GM21515 (cell line): Measurements from ENCODE around the gene CCDC88A.
"Not testable (repeated sequence)": the region's sequence is repeated elsewhere in the genome, so short reads cannot be mapped to it uniquely, and the experiment has no call there.

Experiments used
- ATAC-seq: cut with Tn5 transposase; IDR thresholded peaks from one replicate; pipeline ENCODE4 v1.9.1; 2021; ENCODE audit not compliant: unreplicated experiment

The CCDC88A gene

DNA sequence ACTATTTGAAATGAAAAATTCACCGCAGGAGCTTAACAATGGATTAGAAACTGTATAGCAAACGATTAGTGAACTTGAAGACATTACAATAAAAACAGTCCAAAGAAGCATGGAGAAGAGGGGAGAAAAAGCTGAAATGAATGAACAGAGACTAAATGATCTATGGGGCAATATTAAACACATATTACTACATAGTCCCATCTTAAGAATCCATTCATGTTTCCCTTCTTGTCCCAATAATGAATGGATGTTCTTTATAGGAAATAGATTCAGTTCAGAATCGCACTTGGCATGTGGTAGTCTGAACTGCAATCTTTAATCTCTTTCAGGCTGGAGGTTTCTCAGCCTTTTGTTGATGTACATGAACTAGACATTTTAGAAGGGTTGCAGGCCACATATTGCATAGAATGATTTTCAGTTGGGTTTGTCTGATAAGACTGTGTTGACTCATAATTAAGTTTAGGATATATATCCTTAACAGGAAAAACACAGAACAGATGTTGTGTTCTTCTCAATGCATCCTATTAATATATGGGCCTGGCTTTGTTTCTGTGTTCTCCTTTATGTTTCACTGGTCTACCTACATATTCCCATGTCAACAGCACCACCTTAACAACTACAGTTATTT is 27.9 kb downstream of the CCDC88A start:
- ATAC-seq = no peak

DNA sequence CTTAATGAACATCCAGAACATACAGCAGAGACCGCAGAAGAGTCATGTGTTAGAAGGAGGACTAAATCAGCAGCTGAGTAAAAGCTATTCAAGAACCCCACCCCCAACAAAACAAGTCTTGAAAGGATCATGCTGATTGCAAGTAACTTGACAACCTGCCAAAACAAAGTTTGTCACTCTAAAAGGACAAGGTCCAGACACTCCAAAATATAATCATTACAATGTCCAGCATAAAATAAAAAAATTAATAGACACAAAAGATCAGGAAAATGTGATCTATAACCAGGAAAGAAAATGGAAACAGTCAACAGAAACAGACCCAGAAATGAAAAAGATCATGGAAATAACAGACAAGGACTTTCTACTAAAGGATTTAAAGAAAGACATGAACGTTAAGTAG is 28.5 kb downstream of the CCDC88A start:
- ATAC-seq = no peak

DNA sequence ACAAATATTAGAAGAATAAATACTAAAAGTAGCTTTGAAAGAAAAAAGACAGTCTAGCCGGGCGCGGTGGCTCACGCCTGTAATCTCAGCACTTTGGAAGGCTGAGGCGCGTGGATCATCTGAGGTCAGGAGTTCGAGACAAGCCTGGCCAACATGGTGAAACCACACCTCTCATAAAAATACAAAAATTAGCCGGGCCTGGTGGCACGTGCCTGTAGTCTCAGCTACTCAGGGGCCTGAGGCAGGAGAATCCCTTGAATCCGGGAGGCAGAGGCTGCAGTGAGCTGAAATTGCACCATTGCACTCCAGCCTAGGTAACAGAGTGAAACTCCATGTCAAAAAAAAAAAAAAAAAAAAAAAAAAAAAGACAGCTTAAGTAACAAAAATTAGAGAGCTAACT is 34.1 kb downstream of the CCDC88A start:
- not testable (repeated sequence) for ATAC-seq

DNA sequence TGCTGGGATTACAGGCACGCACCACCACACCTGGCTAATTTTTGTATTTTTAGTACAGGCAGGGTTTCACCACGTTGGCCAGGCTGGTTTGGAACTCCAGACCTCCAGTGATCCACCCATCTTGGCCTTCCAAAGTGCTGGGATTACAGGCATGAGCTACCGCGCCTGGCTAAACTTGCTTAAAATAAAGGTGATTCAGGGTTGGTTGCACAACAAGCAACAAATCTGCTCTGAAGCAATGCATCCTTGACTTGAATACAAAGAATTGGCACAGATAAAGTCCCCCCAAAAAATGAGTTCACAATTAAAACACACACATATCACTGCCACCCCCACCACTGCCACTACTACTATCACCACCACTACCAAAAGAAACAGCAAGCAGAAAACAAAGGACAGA is 34.9 kb downstream of the CCDC88A start:
- ATAC-seq = no peak

DNA sequence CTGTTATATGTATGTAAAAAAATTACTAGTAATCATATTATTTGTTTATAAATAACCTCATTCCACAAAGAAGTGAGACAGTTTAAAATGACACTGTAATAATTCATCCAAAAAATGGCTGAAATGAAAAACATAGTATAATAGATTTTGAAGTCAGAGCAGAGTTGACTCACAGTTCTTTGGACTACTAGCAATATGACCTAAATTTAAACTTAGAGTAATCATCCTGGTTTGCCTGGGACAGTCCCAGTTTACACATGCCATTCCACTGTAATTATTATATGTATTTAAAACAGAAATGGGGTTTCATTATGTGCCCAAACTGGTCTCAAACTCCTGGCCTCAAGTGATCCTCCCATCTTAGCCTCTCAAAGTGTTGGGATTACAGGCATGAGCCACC is 48.3 kb downstream of the CCDC88A start:
- no peak for ATAC-seq

DNA sequence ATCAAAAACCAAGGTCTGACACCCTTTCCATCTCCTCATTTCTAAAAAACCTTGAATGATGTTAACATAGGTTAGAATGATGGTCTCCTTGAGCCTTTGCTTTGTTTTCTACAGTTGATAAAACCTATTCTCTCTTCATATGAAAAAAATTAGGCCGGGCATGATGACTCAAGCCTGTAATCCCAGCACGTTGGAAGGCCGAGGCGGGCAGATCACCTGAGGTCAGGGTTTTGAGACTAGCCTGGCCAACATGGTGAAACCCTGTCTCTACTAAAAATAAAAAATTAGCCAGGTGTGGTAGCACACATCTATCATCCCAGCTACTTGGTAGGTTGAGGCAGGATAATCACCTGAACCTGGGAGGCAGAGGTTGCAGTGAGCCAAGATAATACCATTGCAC is 49.4 kb downstream of the CCDC88A start:
- no peak for ATAC-seq

DNA sequence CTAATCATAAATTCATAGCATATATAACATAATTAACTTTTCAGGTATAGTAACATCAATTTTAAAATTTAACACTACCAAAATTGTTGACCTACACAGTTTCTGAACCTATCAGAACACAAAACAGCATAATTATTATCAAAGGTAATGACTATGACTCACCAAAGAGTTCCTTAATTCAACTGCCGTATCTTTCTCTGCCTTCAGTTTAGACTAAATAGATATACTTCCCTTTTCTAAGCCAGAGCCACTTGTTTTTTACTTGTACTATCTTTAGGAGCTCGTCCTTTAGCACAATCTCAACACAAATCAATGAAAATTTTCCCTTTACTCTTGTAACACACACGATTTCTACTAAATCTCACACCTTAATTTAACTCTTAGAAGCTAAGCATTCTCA is 54.4 kb downstream of the CCDC88A start:
- no peak for ATAC-seq

DNA sequence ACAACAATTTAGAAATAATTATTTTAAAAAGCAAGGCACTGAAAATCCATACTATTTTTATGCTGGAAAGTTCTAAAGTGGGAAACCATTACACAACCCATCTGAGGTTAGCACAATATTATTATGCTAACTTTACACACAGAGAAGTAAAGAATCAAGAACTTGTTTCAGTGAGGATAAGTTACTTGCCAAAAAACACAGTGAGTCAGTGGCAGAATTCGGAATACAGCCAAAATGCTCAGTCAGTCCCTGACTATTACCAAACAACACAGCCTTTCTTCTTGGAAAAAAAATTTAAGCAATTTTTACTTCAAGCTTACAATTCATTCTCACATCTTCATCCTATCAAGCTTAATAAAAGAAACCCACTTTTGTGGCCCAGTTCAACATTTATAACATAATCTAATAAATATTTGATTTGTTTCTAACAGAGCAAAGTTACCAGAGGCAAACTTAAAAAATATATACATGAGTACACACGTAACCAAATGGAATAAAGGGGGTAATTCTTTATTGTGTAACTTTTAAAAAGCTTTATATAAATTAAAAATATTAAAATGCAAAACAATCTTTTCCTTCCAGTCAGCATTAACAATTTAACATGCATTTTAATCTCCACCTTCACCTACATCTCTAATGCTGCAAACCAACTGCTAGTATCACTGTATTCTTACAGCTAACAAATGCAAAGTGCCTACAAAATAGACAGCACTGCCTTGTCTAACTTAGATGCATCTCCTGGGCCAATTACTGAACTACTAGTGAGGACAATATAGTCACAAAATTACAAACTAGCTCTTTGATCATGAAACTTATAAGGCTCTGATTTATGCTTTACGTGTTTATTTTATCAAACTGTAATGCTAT is 55.2 kb downstream of the CCDC88A start:
- no peak for ATAC-seq

DNA sequence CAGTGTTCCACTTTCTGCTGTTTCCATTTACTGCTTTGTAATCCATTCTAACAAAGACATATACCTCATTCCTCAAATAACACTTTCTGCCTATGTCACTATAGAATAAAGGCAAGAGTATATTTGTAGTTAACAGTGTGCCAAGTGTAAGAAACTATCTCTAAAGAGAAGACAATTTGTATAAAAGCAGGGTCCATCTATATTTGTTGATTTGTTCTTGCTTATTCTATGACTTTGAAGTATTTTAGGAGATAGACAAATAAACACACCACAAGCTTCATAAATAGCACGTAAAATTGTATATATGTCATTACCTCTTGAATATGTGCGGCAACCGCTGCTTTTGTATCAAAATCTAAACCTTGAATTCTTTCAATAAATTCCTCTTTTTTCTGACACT is 56.0 kb downstream of the CCDC88A start:
- ATAC-seq = no peak

DNA sequence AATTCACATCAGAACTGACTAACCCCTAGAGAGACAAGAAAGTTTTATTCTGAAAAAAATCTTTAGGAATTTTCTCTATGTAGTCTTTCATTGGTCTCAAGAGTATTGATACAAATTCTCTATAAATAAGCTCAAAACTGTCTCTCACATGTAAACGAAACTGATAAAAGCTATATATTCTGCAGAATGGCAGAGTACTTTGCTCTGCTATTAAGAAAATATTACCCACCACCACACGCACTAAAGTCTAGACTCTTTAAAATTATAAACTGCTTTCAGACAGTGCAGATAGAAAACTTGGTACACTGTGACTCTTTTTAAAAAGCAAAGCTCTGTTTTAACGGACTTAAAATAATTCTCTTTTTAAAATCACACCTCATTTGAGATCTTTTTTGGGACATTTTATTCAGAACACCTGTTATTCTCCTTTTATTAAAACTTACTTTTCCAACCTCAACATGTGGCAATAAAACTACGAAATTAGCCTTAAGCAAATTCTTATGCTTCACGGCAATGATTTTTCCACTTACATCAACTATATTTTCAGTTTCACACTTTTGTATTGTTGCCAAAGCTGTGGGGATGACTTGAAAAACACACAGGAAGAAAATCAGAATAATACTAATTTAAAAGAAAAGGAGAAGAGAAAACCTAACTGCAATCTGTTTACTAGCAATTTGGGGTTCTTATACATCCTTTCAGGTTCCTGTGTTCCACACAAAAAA is 58.0 kb downstream of the CCDC88A start:
- no peak for ATAC-seq

DNA sequence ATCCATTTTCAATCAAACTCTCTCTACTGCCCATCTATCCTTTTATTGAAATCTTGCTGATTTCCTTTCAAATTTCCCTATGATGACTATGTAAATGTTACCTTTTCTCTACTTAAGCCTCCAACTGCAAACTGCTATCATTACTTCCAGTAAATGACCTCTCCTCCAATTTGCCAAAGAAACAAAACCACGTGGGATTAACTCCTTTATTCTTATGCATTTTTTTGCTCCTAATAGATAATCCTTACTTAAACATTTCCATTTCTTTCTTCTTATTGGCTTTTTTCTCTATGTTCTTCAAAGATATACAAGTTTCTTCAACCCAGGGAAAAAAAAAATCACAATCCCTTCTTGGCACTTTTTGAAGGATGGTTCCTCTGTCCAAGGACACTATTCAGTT is 61.2 kb downstream of the CCDC88A start:
- ATAC-seq = no peak

DNA sequence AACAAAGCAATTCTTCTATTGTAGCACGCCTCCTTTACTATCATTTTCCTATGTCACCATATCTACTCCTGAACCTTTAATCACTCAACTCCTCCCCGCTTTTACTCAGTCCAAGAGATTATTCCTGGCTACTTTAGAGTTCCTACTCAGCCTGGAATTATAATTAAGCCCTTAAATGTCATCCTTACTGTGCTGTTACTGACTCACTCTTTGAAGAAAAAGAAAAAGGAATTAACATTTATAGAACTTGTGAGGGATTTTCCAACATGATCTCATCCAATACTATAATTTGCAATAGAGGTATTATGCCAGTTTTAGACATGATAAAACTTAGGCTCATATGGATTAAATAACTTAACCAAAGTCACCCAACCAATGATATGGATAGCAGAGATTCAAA is 61.7 kb downstream of the CCDC88A start:
- no peak for ATAC-seq

DNA sequence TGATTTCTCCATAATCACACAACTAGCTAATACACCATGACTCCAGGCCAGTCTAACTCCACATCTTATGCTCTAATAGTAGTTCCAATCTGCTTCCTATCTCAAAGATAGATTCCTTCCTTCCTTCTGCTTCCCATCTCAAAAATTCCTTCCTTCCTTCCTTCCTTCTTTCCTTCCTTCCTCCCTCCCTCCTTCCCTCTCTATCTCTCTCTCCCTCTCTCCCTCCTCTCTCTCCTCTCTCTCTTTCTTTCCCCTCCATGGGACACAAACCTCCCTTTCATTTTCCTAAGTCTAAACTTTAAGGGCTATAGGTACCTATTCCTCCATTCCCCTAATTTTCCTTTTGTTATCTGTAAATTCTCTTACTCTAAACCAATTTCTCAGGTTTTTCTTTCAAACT is 62.5 kb downstream of the CCDC88A start:
- ATAC-seq = no peak

DNA sequence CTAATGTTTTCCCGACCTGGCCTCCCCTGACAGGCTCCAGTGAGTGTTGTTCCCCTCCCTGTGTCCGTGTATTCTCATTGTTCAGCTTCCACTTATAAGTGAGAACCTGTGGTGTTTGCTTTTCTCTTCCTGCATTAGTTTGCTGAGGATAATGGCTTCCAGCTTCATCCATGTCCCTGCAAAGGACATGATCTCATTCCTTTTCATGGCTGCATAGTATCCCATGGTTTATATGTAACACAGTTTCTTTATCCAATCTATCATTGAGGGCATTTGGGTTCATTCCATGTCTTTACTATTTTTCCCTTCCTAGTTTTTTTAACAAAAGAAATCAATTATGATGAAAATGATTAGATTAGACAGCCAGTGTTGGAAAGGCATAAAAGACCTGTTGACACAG is 63.5 kb downstream of the CCDC88A start:
- not testable (repeated sequence) for ATAC-seq

DNA sequence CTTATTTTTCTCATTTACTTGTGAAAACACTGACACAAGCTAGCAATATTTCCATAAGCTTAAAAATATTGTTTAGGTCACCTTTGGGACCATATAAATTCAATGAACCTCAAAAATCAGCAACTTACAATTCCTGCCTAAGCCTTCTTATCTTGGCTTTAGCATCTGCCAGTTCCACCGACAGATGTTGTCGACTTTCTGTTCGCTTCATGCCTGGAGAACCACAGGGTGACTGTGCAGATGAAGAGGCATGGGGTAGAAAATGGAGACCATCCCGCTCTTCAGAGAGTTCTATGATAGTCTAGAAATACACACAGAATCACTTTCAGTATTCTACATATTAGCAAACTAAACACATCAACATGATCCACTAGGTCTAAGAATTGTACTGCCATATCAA is 64.2 kb downstream of the CCDC88A start:
- no peak for ATAC-seq

DNA sequence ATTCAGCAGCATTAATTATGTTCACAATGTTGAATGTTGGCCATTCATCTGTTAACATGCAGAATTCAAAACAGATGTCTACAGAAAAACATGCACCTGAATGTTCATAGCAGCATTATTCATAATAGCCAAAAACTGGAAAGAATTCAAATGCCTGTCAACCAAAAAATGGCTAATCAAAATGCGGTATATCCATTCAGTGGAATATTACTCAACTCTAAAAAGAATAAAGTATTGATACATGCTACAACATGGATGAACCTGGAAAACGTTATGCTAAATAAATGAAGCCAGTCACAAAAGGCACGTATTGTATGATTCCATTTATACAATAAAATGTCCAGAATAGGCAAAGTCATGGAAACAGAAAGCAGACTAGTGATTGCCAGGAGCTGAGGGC is 68.0 kb downstream of the CCDC88A start:
- ATAC-seq = no peak

DNA sequence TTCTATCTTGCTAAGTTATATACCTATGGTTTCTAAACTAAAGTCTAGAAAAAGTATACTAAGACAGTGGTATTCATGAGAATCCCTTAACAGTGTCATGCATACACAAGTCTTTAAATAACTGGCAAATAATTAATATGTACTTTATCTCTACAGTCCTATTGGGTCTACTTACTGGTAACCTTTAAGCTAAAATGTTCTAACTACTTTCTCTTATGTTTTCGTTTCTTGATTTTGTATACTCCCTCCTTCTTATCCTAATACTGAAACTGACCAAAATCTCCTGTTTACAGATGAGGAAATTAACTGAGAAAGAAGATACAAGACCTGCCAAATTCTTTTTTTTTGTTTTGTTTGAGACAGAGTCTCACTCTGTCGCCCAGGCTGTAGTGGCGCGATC is 74.6 kb downstream of the CCDC88A start:
- no peak for ATAC-seq

DNA sequence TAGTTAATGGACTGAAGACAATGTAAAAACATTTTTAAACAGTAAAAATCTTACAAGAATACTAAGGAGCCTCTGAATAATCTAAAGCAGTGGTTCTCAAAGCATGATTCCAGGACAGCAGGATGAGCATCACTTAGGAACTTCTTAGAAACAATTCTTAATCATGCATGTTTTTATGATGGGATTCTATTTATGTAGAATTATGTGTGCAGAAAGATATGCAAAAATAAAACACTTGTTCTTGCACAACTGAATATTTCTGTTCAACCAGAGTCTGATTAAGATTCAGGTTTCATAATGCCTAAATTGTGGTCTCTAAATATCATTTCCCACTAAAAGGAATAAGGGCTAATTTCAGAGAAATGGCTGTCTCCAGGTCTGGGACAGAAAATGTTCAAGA is 81.4 kb downstream of the CCDC88A start:
- ATAC-seq = no peak

DNA sequence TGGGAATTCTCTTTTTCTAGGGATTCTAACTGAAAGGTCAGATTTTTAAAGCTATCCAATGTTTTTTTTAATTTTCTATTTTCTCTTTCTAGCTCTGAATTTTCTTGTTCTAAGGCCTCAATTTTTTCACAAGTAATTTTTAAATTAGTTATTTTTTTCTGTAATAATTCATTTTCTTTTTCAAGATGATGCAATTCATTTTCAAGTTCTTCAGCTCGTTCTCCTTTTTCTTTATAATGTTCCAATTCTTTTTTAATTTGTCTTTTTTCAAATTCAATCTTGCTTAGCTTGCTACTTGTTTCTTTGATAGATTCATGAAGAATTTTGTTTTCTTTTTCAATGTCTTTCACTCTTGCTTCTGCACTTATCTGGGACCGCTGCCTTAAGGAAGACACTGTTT is 84.9 kb downstream of the CCDC88A start:
- ATAC-seq = no peak

DNA sequence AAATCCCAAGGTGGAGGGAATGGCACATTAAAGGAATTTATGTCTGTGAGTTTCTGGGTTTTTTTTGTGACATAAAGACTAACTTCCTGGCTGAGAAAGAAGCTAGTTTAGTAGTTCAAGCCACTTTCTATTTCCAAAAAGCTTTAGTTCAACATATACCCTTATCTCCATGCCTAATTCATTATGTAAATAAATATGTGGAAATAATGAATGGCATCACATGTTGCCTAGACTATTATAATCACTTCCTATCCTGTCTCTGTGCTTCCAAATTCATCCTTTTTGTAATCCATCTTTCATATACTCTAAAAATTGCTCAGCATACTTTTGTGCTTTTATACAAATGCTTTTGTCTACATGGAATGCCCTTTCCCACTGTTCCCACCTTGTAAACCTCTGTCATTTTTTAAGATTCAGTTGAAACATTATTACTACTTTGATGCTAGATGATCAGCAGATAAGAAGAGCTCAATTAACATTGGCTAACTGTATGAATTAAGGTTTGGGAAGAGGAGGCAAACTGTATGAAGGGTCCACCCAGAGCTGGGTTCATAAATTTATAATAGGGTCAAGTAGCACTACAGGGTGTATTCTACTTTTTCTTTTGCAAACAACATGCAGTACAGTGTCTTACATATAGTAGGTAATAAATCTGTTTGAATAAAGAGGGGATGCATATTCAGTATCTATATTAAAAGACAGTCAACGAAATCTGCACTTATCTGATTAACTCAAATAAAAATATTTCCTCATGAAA is 88.9 kb downstream of the CCDC88A start:
- no peak for ATAC-seq

DNA sequence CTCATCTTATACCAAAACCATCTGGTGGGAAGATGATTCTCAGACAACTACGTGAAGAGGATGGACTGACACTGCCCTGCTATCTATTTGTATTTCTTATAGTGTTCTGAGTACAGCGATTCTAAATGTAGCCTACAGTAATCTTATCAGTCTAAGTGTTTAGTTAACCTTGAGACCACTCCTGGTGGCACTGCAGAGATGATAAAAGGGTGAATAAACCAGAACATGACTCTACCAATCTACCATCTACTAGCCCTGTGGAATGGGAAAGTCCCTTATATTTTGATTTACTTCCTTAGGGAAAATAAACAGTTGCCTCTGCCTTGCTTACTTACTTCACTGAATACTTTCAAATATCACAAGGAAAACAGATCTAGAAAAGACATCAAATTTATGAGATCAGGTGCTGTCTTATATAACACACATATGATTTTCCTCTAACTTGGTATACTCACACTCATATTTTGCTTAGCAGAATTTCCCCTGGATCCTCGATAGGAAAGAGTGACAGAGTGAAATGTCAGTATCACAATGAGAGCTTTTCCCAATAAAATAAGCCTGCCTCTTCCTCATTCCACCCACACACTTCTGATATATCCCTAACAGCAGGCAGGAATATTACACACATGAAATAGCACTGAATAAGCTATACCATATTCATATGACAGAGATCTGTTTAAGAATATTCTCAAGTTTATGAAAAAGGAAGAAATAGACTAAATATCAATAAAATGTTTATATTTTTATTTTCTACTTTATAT is 92.0 kb downstream of the CCDC88A start:
- no peak for ATAC-seq
